T47D (cell line): ENCODE measurements around the gene CTSD.
"Not testable (repeated sequence)": the region's sequence is repeated elsewhere in the genome, so short reads cannot be mapped to it uniquely, and the experiment has no call there.

Source experiments
- DNase-seq, 2 experiments: peaks; one replicate each; pipeline versions ENCODE4 v3.0.0 to v3.0.0-alpha.2; 2011 to 2012; ENCODE audit warnings: low read depth in 1 of 2, low spot score in 1 of 2
- JUND ChIP-seq: IDR thresholded peaks from 2 replicates; pipeline ENCODE4 v1.6.1; 2012; ENCODE audit warnings: low read depth
- in situ Hi-C: cut with HindIII; loops from 2 replicates; pipeline ENCODE4 v1.10.0; 2016; ENCODE audit warnings: low sequenced_read_pairs, low pct_unique_long_range_greater_than_20kb

CTSD gene

DNA sequence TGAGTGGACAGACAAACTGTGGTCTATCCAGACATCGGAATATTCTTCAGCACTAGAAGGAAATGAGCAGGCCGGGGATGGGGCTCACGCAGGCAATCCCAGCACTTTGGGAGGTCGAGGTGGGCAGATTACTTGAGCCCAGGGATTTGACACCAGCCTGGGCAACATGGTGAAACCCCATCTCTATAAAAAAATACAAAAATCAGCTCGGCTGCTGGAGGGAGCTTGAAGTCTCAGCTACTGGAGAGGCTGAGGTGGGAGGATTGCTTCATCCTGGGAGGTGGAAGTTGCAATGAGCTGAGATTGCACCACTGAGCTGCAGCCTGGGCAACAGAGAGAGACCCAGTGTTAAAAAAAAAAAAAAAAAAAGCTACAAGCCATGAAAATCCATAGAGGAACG lies 8.0 kb upstream of the CTSD start:
- no peak for DNase-seq

DNA sequence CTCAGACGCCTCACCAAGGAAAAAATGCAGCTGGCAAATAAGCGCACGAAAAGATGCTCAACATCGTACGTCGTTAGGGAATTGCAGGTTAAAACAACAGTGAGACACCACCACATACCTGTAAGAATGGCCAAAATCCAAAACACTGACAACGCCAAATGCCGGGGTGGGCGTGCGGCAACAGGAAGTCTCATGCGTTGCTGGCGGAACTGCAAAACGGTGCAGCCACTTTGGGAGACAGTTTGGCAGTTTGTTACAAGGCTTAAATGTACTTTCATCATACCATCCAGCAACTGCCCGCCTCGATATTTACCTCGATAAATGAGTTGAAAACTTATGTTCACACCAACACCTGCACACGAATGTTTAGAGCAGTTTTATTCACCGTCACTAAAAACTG lies 7.5 kb upstream of the CTSD start:
- in situ Hi-C loops: no loop called here
- TF ChIP-seq JUND: no peak
- DNase-seq: no peak

More for the DNA sequence above, 8.0 kb upstream of the CTSD start:
- TF ChIP-seq JUND: no peak
- in situ Hi-C loops: no loop called here

DNA sequence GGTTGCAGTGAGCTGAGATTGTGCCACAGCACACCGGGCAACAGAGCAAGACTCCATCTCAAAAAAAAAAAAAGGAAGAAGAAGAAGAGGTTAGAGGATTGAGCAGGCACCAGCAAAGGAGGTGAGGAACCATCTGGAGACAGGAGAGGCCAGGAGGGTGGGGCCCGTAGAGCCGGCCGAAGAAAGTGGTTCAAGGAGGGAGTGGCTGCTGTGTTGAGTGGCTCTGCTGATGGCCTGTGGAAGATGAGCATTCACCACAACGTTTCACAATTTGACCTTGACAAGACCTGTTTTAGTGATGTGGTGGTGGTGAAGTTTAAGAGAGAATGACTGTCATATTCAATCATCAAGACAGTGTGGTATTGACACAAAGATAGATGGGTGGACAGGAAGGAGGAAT lies 6.8 kb upstream of the CTSD start:
- in situ Hi-C loops: no loop called here

DNA sequence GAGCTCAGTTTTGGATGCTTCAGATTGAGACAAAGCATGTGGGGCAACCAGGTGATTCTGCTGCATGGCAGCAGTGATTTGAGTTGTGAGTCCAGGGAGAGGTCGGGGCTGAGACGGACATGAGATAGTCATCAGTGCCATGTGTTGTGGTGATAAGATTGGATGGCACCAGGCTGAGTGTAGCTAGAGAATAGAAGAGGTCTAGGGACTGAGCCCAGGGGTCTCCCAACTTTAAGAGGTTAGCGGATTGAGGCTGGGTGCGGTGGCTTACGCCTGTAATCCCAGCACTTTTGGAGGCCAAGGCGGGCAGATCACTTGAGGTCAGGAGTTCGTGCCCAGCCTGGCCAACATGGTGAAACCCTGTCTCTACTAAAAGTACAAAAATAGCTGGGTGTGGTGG lies 6.3 kb upstream of the CTSD start:
- DNase-seq: no peak
- no peak for TF ChIP-seq JUND
- in situ Hi-C loops: no loop called here

More for the DNA sequence above, 6.8 kb upstream of the CTSD start:
- DNase-seq: no peak
- no peak for TF ChIP-seq JUND

DNA sequence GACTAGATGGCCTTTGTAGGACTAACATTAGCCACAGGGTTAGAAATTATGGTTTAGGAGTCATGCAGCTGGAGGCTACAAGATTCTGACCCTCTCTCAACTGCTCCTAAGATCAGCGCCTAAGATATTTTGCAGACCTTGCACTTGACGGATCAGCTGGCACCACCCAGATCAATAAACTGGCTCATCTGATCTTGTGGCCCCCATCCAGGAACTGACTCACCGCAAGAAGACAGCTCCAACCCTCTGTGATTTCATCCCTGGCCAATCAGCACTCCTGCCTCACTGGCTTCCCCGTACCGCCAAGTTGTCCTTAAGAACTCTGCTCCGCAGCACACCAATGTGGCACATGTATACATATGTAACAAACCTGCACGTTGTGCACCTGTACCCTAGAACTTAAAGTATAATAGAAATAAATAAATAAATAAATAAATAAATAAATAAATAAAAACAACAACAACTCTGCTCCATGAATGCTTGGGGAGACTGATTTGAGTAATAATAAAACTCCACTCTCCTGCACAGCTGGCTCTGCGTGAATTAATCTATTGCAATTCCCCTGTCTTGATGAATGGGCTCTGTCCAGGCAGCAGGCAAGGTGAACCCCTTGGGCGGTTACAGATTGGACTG lies 5.7 kb upstream of the CTSD start:
- in situ Hi-C loops: not testable (repeated sequence)
- peak in 1 of 2 experiments; percentile 38 for DNase-seq

DNA sequence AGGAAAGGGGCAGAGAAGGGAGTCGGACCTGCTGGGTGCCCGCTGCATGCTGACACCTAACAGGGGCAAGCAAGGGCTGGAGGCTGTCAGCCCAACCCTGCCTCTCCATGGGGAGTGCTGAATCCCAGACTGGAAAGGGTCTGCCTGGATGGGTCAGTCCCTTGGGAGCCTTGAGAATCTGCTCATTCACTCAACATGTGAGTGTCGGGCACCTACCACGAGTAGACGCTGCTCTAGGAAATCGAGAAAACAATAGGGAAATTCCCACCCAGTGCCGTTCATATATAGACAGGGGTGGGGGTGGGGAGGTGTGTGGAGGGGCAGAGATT lies 4.4 kb upstream of the CTSD start:
- TF ChIP-seq JUND: no peak
- in situ Hi-C loops: no loop called here
- DNase-seq: no peak

DNA sequence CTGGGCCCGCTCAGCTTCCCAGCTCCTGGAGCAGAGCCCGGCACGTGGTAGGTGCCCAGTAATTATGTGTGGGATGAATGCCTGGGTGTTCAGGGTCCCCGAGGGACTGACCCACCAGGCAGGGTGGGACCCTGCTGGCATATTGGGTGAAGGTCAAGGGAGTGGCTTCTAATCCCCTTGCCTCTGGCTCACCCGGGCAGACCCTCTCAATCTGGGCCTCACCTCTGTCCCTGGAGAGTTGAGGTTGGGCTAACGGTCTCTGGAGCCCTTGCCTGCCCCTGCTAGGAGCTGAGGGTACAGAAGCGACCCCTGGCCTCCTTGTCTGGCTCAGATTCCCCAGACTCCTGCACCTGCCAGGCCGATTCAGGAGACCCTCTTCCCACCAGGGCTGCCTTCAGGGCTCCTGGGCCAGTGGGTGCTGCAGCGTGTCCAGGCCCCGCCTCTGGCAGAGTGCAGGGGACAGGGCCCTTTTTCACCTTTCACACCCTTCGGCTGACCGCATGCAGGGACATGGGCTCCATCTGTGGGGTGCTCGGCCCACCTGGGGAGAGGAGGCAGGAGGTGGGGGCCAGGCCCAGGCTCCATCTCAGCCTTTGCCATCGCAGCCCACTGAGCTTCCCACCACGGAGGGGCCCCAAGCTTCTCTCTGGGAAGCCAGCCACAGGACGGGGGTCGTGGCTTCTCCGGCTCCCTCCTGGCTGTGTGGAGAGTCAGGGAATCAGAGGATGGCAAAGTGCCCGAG lies 3.8 kb upstream of the CTSD start:
- TF ChIP-seq JUND: no peak
- DNase-seq: no peak
- in situ Hi-C loops: no loop called here

DNA sequence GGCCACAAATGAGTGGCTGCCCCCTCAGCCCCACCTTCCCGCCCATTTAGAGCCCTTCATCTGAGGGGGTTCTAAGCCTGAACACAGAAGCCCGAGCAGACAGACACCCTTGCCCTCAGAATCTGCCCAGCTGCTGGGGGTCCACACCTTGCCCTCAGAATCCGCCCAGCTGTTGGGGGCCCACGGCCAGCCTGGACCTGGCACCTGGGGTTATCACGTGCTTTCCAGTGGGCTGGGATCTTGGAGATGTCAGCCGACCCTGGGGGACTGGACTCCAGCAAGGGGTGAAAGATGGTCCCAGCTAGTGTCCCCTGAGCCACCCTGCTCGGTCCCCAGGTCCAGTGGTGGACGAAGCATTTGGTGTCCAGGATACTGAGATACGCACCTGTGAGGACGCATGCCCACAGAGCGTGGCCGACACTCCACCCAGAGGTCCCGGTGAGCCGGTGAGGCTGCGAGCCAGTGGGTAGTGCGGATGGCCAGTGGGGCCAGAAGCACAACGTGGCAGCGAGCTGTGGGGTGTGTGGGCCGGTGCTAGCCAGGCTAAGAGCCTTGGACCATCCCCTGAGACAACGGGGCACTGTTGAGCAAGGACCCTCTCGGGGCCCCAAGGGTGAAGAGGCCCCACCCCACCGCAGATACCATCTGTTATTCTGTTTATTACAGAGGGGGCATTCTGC lies 3.1 kb upstream of the CTSD start:
- in situ Hi-C loops: no loop called here

DNA sequence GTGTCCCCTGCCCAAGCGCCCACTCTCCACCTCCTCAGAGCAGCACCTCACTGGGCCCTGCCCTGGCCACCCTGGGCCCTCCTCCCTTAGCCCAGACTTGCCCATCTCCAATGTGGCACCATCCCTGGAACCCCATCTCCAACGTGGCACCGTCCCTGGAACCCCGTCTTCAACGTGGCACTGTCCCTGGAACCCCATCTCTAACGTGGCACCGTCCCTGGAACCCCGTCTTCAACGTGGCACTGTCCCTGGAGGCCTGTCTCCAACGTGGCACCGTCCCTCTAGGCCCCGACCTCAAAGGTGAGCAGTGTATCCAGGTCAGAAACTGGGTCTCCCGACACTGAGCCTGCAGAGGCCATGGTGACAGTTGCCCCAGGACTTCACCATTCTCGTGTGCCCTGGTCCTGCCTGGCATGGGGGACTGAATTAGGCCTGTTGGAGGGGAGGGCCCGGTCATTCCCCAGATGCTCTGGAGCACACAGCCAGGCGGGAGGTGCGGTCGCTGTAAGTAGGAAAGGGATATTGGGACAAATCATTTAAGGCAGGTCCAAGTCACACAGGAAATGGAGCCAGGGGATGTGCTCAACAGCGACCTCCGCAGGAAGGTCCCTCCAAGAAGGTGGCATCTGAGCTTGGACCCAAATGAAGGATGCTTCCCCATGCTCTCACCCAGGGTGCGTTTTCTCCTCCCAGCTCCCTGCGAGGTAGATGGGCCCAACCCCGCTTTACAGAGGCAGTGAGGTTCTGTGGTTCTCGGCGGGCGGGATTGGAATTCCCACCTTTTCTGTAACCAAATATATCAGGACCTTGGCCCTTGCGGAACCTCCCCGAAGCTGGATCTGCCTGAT lies 2.4 kb upstream of the CTSD start:
- no peak for TF ChIP-seq JUND
- in situ Hi-C loops: no loop called here
- no peak for DNase-seq

More for the DNA sequence above, 3.1 kb upstream of the CTSD start:
- TF ChIP-seq JUND: no peak
- DNase-seq: no peak

DNA sequence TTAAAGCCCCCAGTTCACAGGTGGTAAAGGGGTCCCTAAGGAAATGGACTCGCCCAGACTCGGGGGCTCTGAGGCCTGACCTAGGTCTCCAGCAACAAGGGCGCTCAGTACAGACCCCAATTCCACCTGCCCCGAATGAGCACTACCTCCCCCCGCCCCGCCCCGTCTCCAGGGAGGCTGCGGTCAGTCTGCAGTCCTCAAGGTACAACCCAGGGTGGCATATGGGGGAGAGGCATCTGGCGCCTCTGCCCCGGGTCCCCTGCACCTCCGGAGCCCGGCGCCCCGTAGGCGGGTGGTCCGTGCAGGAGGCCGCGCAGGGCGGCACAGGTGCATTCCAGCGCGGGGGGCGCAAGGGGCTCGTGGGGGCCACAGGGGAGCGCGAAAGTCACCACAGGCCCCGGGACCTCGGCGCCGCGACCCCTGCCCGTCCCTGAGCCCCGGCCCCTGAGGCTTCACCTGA lies 361 bp downstream of the CTSD start:
- no peak for TF ChIP-seq JUND
- peak in 1 of 2 experiments; percentile 28 for DNase-seq
- in situ Hi-C loops: no loop called here

DNA sequence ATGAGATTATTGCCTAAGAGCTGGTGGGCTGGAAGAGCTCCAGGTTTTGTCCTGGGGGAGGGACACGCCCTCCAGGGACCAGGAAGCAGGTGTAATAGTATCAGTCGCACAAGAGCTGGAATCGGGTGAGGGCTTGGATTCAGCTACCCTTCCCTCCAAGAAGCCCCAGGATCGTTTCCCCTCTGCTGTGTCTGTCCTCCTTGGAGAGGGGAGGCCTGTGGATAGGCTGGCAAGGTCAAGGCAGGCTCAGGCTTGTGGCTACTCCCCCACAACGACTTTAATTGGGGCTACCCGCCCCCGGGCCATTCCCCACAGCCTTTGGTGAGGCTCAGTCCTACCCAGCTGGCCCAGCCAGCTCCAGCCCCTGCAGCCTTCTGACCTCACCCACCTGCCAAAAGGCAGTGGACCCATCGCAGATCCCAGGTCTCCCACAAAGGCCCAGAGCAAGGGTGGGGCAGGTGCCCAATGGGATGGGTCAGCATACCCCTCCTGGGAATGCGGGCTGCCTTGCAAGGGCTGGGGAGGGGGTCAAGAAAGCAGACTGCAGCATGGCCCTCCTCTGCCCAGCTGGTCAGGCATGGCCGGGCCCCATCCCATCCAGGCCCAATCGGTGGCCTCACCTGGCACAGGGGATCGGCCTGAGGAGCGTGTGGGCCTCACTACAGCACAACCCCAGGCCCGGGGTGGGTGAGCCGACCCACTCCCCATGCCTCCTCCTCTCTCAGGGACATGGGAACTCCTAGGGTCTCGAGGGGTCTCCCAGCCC lies 1.0 kb downstream of the CTSD start:
- in situ Hi-C loops: no loop called here
- no peak for TF ChIP-seq JUND
- peak; percentile 55 to 92 for DNase-seq
